SH-SY5Y (cell line): Measurements from ENCODE around the gene LRRIQ3.

ENCODE experiments used
- GATA2 ChIP-seq: IDR thresholded peaks from 2 replicates; pipeline ENCODE4 v1.6.1; 2011; ENCODE audit warnings: mild to moderate bottlenecking, low read depth, low read length
- GATA3 ChIP-seq: IDR thresholded peaks from 2 replicates; pipeline ENCODE4 v1.6.1; 2011; ENCODE audit warnings: low read depth, mild to moderate bottlenecking, low read length, moderate library complexity

DNA sequence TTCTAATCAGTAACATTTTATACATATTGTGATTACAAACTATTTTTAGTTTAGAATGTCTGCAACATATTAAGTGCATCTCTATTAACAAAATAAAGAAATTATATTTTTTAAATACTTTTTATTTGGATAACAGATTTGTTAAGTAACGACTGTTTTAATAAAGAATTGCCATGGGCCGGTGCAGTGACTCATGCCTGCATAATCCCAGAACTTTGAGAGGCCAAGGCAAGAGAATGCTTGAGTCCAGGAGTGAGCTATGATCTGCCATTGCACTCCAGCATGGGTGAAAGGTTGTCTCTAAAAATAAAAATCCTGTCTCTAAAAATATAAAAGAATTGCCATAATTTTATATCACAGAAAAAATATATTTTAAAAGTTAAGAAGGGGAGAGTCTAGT lies 4.1 kb downstream of the LRRIQ3 start:
- no peak for TF ChIP-seq GATA3
- TF ChIP-seq GATA2: no peak
